ENCODE data around the gene FOXA2.

Gene FOXA2

GRCh38 chr20:22542427-22542826 is 41.9 kb downstream of the FOXA2 start:
- no peak for DNase-seq
- no peak for TF ChIP-seq CTCF (IDR thresholded peaks at IDR 0.05; ENCODE audit: low read depth, low read length)
- Histone ChIP-seq H3K4me3 (ENCODE audit: low read depth, low read length) (no peak overlapping the region), H3K9me3 (ENCODE audit: severe bottlenecking) (no peaks in the 10 kb centered on the region), H3K27ac (no peak overlapping the region), H3K27me3 (ENCODE audit: insufficient read depth, low read depth, severe bottlenecking) (peaks cover 47% of the 10 kb centered on the region), H3K36me3 (no peaks in the 10 kb centered on the region)

DNA sequence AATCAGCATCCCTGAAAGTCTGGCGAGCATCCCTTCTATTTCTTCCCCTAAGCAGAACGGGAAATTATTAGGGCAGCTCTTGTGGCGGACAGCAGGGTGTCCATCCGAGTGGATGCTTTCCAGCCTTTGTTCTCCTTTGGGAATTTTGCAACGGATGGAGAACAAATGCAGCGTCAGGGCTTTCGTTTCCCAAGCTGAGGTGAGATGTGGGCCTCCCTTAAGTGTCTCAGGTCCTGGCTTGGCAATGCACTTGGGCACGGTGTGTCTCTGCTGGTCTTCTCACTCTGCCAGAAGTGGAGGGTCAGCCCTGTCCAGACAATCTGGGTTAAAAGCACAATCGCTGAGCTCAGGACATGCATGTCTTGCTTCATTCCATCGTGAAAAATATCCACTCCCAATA is 43.5 kb downstream of the FOXA2 start:
- no peak for DNase-seq
- no peaks in the 10 kb centered on the region for H3K36me3 ChIP-seq
- TF ChIP-seq CTCF (IDR thresholded peaks at IDR 0.05; ENCODE audit: low read depth, low read length), result no peak
- H3K4me3 ChIP-seq (ENCODE audit: low read depth, low read length), result no peak overlapping the region
- H3K27ac ChIP-seq, result no peak overlapping the region
- no peaks in the 10 kb centered on the region for H3K9me3 ChIP-seq (ENCODE audit: severe bottlenecking)
- H3K27me3 ChIP-seq (ENCODE audit: insufficient read depth, low read depth, severe bottlenecking), result peaks cover 41% of the 10 kb centered on the region

GRCh38 chr20:22536956-22537756 is 47.2 kb downstream of the FOXA2 start:
- H3K27ac ChIP-seq, result no peak overlapping the region
- H3K9me3 ChIP-seq (ENCODE audit: severe bottlenecking), result no peaks in the 10 kb centered on the region
- no peak for DNase-seq
- no peak for TF ChIP-seq CTCF (IDR thresholded peaks at IDR 0.05; ENCODE audit: low read depth, low read length)
- no peak overlapping the region for H3K4me3 ChIP-seq (ENCODE audit: low read depth, low read length)
- H3K27me3 ChIP-seq (ENCODE audit: insufficient read depth, low read depth, severe bottlenecking), result peaks cover 43% of the 10 kb centered on the region
- H3K36me3 ChIP-seq, result no peaks in the 10 kb centered on the region

DNA sequence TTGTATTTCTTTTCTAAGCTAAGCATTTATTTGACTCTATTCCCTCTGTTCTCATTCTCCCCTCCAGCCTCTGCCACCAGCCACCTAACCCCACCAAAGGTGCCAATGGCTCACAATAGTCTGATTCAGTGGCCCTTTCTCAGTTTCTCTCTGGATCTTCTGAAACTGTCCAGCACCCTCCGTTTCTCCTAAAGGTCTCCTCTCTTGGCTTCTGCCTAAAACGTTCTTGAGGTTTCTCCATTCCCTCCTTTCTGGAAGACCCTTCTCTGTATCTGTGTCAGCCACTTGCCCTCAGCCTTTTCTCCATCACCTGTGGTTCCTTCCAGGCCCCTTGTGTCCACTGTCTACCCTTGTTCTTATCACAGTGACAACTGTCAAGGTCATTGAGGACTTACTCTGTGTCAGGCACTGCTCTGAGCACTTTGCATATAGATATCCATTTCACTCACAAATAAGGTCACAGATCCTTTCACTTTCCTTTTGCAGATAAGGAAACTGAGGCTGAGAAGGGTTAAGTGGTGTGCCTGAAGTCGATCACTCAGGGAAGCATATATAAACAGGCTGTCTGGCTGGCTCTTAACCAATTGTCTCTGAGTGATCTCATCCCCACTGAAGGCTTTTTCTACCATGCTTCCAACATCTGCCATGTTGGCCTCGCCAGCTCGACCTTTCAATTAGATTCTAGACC is 48.1 kb downstream of the FOXA2 start:
- no peak for TF ChIP-seq CTCF (IDR thresholded peaks at IDR 0.05; ENCODE audit: low read depth, low read length)
- no peak for DNase-seq
- Histone ChIP-seq H3K4me3 (ENCODE audit: low read depth, low read length) (no peak overlapping the region), H3K36me3 (no peaks in the 10 kb centered on the region), H3K9me3 (ENCODE audit: severe bottlenecking) (no peaks in the 10 kb centered on the region), H3K27ac (no peak overlapping the region), H3K27me3 (ENCODE audit: insufficient read depth, low read depth, severe bottlenecking) (peaks cover 39% of the 10 kb centered on the region)

GRCh38 chr20:22535483-22535882 is 48.9 kb downstream of the FOXA2 start:
- H3K4me3 ChIP-seq (ENCODE audit: low read depth, low read length), result no peak overlapping the region
- no peak for TF ChIP-seq CTCF (IDR thresholded peaks at IDR 0.05; ENCODE audit: low read depth, low read length)
- H3K9me3 ChIP-seq (ENCODE audit: severe bottlenecking), result no peaks in the 10 kb centered on the region
- peaks cover 35% of the 10 kb centered on the region for H3K27me3 ChIP-seq (ENCODE audit: insufficient read depth, low read depth, severe bottlenecking)
- no peak overlapping the region for H3K27ac ChIP-seq
- DNase-seq, result no peak
- no peaks in the 10 kb centered on the region for H3K36me3 ChIP-seq

Measured in WERI-Rb-1 (cell line).